NCI-H2081 (cell line): ENCODE results near the gene NRN1.
A peak's percentile ranks its signal among the peaks of the same experiment; 100 is the strongest.
"Not testable (repeated sequence)": the region's sequence is repeated elsewhere in the genome, so short reads cannot be mapped to it uniquely, and the experiment has no call there.

ENCODE experiments used
- DNase-seq, 2 experiments: peaks; one replicate each; lab custom pipeline; 2025; lab: John Stamatoyannopoulos, UW

Gene NRN1, protein sequence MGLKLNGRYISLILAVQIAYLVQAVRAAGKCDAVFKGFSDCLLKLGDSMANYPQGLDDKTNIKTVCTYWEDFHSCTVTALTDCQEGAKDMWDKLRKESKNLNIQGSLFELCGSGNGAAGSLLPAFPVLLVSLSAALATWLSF

DNA sequence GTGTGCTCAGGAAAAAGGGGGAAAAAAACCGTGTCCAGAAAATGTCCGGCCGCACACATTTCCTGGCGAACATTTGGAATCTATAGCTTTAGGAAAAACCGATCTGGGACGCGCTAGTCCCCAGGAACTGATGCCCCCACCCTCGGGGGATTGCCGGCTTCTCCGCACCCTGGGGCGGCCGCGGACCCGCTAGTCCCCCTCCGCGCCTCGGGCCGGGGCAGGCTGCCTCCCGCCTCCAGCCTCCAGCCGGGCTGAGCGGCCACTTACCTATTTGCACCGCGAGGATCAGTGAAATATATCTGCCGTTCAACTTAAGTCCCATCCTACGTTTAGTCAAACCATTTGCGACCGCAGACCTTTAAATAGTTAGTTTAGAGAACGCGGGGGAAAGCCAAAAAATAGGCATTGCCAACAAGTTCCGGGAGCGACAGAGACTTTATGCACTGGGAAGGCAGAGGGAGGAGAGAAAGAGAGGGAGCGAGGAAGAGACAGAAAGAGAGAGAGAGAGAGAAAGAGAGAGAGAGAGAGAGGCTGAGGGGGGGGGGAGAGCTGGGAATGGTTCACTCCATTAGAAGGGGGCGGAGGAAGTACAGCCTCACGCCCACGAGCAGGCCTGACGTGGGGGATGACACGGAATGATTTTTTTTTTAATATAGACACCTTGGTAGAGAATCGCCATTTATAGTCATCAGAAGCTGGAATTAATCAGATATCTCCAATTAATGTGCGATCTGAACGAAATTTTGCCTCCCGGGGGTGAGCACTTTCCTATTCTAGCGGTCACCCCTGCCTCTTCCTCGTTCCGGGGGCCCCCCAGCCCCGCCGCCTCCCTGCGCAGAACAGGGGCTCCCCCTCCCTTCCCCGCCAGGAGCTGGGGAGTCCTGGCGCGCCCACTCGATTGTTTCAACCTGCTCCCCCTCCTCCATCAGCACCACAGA lies at the start of gene NRN1:
TSS of gene NRN1 (minus strand) at position 498 of the 938 bp plus-strand sequence. CDS start at position 322, 176 bp downstream.
- DNase-seq = peak; percentile 44 to 52

DNA sequence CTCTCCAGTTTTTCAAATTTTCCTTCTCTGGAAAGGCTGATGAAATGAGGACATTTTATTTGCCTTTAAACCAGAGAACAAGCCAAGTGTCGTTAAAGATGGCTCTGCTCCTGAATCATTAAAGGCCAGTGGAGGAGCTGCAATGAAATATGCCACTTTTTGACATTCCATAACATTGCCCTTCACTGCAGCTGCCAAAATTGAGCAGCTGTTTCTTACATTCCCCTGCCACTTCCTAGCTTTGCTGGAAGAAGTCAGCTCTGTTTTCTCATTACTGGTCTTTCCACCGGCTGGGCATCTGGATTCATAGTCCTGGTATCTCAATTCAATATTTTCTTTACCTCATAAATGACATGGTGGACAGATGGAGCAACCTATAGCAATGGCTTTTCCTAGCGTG lies 45.5 kb upstream of the NRN1 start:
- DNase-seq = no peak

DNA sequence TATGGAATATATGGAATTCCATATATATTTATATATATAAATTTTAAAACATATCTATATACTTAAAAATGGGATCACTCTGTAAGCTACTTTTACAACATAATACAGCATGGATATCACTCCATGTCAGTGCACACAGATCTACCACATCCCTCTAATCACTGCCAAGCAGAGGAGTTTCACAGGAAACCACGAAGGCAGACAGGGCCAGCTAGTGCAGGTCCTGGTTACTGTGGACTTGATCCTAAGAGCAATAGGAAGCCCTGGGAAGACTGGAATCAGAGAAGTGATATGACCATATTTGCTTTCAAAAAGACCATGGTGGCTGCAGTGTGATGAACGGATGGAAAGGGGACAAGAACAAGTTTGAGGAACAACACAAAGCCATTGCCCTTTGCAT lies 40.0 kb upstream of the NRN1 start:
- no peak for DNase-seq

DNA sequence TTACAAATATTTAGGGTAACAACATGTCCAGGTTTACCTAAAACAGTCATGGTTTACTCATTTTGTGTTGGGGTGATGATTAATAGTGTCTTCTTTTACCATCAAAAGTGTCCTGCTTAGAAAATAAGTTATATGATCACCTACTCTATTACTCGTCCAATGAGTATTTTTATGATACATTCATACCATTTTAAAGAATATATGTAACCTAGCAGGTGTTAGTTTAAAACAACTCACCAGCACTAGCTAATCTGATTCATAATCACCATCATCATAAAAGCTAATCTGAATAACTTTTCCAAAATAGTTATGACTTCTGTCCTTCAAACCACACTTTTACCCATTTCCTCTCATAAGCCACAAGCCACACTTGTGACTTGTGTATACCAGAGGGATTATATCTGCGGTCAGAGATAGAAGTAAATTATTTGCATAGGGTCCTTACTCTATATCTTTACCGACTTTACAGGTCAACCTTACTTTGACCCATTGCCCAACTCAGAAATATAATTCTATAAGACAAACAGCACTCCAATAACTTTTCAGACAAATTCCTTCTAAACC lies 33.3 kb upstream of the NRN1 start:
- DNase-seq = no peak

DNA sequence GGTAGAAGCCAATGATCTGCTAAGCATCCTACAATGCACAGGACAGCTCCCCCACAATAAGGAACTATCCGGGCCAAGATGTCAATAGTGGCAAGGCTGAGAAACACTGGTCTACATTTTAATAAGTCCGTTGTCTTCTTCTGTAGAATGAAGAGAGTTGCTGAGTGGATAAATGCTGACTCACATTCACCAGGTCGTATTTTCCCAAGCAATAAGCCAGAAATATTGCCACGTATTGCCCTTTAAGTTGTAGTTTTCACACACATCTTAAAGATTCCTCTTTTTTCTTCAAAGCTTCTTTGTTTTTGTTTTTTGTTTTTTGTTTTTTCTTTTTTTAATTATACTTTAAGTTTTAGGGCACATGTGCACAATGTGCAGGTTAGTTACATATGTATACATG lies 30.5 kb upstream of the NRN1 start:
- DNase-seq = no peak

DNA sequence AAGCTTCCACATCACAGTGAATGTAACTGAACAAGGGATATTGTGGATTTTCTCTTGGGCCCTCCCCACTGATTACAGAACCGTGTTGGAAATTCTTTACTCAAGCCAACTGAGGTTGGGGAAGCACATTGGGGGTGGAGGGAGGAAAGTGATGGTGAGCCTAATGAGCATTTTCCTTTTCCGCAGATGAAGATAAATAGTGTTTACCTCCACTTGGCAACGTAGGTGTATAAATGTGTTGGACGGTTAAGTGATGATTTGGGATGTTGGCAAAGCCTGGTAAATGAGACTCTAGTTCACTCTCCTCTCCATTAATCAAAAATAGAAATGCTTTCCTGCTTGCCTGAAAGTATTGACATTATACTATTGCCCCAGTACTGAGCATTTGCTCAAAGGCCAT lies 27.1 kb upstream of the NRN1 start:
- DNase-seq = peak; percentile 65 to 88

DNA sequence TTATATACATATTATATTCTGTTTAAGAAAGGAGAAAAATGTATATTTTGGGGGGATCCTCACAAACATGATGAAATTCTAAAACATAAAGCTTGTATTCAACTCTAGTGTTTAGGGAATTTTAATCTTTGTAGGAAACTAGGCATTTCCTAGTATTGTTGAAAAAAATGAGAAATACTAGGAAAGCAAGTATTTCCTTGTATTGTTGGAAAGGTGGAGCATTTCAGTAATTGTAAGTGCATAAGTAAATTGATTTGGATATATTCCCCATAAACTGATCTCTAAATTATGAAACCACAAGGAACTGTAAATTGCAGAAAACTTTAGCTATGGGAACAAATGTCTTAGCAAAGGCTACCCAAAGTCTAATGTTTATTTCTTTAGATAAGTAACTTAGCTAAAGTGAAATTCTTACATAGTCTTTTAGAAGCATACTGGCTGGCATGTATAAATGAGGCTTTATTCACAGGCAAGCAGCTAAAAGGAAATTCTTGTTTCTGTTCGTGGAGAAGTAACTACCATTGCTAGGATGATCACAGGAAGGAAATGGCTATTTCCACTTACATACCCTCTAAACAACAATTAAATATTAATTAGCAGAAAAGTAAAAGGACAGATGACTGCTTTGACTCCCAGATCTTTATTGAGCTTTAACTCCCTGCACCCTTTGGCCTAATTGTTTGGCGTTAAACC lies 19.9 kb upstream of the NRN1 start:
- DNase-seq = no peak

DNA sequence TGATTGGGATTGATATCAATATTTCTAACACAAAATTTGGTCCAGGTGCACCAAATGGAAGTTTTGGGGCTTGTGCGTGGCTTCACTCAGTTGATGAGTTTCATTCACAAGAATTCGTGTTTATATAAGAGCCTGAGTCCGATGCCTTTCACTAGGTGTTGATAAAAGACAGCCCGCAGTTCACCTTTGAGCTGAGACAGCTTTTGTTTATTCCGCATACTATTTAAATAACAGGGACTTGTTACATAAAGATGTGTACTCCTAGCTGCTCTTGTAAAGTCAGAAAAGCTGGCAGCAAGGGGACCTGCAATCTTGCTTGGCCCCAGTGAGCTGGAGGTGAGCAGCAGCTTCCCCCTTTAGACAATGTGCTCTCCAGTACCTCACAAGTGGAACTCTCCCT lies 19.0 kb upstream of the NRN1 start:
- no peak for DNase-seq

DNA sequence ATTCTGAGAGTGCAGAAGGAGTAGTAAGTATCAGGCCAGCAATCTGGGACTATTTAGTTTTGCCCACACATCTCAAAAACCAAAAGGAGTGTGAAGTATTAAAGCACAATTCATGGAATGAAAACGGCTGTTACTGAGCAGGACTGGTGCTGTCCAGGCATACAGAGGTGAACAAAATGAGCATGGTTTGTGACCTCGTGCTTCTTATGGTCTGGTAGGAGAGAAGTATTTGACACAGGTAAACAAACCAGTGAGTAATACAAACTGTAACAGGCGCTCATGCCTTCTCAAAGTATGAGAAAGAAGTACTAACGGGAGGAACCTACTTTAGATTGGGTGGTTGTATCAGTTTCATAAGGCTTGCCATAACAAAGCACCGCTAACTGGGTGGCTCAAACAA lies 17.5 kb upstream of the NRN1 start:
- DNase-seq = no peak

DNA sequence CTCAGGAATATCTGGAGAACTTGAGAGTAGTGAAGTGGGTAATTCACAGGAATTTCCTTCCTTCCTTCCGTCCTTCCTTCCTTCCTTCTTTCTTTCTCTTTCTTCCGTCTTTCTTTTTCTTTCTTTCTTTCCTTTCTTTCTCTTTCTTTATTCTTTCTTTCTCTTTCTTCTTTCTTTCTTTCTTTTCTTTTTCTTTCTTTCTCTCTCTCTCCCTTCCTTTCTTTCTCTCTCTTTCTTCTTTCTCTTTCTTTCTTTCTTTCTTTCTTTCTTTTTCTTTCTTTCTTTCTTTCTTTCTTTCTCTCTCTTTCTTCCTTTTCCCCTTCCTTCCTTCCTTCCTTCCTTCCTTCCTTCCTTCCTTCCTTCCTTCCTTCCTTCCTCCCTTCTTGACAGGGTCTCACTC lies 16.1 kb upstream of the NRN1 start:
- not testable (repeated sequence) for DNase-seq

DNA sequence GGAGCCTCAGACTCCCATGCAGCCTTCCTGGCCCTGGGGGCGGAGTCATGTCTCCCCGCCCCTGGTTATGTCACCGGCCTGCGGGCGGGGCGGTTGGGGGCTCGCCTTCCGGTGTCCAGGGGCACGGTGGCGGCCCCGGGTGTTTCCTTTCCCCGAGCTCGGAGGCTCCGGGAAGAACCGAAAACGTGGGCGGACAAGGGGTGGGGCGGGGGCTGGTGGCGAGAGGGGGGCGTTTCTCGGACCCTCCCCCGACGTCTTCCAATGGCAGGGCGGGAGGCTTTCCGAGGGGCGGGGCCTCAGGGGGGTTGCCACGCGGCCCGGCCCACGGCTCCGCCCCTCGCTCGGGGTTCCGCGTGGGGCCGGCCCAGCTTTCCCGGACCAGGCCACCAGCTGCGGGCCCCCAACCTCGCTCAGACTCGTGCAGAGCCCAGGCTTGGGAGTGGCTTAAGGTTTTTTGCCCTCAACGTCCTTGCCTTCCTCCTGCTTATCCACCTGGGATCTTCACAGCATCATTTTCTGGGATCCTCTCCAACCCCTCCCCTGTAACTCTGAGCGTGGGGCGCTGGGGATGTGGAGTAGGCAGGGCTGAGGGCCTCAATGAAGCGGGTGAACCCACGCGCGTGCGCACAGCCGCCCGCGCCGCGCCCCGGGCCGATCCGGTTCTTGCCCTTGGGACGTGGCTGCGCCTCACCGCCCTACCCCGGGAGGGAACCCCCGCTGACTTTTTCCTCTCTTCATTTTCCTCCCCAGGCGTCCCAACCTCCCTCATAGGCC lies 2.1 kb upstream of the NRN1 start:
- DNase-seq = peak; percentile 94 to 96

DNA sequence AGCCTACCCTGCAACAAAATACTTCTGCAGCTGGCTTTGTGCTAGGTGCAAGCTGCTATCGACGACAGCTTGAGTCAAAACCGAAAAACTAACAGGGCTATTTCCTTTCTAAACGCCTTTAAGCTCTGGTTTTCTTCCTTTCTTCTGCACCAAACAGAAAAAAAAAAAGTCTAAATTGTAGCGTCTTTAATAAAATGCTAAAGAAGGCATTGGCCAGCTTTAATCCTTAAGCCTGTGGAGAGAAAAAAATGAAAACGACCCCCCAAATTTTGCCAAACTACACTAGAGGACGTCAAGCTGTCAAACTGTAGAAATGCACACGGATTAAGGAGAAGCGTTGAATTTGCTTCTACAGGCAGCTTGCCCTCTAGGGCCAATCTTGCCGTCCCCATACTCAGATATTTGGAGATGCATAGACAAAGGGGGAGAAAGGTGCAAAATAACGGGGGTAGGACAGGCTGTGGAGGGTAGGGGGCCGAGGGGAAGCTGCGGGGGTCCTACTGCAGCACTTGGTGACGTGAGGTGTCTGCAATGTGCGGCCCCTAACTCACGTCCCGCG lies 1.4 kb upstream of the NRN1 start:
- DNase-seq = no peak

DNA sequence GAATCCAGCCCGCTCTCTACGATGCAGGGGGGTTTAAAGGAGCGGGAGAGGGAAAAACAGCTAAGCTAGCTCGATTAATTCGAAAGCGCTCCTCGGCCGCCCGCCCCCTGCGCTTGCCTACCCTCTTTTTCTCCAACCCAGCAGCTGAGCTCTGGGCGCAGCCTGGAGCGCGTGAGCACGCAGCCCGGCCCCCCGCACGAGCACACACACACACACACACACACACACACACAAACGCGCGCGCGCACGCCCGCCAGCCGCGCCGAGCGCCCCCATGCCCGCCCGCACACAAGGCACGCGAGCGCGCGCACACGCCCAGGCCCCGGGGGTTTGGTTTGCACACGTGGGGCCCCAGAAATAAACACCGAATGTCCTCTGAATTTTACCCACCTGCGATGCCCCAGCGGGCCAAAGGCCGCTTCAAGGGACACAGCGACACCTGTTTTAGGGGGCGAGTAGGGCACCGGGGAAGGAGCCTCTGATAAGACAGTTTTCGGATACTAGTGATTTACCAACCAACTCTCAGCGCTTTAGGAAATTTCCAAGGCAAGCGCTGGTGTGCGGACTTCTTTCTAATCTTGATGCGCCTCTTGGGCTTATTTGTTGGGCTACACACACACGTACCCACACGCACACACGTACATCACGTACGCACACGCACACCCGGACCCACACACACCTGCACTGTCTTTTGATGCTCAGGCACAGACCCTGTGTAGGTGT lies 802 bp upstream of the NRN1 start:
- peak; percentile 56 to 81 for DNase-seq

DNA sequence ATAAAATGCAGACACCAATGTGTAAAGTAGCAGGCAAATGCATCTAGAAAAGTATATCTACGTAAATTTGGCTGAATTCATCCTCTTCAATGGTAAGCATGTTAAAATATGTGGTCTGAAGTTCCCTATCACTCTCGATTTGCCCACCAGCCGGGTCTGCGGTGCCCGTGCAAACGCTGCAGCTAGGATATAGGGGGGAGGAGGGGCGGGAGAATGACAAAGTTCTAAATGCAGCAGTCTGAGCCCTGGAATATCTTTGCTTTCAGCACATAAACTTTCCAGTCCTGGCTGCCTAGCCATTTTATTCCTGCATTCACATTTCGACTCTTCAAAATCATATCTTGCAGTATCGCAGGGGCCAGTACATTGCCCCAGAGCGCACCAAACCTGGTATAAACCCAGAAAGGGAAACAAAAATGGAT lies 708 bp downstream of the NRN1 start:
- no peak for DNase-seq

DNA sequence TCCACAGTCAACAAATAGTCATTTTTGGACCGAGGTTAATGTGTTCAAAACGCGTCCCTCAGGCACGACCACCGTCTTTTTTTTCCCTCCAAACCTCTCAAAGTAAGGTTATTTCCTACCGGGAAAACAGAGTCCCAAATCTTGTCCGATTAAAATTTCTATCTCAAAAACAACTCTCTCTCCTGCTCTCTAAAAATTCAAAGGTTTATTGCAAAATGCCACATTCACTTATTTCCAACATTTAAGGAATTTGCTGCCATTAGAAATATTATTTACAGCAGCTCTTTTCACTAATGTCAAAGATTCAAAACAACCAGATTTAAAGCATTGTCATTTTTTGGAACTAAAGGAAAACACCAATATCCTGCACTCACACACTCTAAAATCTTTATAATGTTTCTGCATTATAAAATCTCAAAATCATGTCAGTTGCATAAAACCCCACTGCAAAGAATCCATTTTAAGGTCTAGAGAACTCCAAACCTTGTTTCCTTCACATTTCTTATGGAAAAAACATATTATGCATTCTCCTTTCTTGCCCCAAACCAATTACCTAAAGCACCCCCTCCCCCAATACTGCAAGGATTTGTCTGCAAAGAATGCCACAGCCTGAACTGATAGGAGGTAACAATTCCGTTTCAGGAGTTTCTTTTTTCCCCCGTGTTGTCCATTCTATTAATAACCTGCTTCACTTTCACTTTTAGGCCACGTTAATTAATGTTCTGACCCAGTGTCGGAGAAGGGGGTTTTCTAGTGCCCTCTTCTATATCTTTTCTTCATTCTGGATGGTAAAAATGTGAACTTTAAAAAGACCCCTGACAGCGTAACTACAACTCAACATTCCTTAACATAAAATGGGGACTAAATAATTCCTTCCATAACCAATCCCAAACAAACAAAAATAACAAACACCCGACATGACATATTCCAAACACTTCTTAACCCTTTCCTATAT lies 1.4 kb downstream of the NRN1 start:
- DNase-seq = no peak

DNA sequence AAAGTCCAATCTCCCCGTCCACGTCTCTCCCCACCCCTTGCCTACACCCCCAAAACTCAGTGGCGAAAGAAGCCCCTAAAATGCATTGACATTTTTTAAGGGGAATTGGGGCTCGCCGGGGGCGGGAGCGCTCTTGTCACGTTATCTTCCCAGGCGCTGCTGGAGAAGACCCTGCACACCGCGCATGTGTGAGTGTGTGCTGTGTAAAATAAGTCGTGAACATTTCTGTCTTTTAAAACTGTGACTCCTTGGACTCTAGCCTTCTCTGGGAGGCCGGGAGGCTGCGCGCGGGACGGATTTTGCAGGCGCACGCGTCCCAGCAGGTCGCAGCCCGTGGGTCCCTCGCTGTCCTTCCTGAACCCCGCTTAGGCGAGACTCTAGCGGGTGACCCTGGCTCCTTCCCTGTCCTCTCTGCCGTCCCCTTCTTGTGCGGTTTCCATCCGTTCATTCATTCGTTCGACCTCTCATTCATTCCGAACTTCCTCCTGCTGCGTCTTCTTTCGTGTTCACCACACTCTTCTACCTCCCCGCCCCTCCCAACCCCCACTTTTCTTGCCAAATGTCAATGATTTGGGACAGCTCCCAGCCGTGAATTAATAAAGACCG lies 2.2 kb downstream of the NRN1 start:
- peak in 1 of 2 experiments; percentile 20 for DNase-seq

DNA sequence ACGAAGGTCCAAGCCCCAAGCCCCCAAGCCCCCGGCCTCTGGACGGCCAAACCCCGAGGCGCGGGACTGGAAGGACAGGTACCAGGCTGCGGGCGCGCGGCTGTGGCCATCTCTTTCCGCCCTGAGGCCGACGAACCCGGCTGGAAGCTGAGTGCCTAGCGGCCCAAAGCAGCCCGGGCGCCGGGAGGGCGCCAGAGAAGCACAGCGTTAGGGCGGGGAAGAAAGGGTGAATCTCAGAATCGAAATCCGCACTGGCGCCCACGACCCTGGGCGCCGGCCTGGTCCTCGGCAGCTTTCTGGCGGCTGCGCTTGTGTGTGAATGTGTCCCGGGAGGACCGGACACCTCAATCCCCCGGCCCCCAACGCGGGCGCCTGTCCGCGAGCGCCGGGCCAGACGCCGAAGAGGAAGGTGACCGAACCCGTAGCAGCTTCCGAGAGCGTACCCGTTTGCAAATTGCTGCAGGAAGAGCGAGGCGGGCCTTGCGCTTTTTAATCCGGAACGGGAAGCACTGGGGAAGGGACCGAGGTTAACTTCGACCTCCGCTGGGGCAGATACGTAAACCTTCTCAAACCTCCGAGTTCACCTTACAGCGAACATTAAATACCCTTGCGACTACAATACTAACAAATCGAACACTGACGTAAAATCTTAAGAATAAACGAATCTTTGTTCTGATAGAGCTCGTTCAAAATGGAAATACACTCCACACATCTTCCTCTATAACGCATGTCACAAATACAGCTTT lies 2.9 kb downstream of the NRN1 start:
- peak in 1 of 2 experiments; percentile 50 for DNase-seq

DNA sequence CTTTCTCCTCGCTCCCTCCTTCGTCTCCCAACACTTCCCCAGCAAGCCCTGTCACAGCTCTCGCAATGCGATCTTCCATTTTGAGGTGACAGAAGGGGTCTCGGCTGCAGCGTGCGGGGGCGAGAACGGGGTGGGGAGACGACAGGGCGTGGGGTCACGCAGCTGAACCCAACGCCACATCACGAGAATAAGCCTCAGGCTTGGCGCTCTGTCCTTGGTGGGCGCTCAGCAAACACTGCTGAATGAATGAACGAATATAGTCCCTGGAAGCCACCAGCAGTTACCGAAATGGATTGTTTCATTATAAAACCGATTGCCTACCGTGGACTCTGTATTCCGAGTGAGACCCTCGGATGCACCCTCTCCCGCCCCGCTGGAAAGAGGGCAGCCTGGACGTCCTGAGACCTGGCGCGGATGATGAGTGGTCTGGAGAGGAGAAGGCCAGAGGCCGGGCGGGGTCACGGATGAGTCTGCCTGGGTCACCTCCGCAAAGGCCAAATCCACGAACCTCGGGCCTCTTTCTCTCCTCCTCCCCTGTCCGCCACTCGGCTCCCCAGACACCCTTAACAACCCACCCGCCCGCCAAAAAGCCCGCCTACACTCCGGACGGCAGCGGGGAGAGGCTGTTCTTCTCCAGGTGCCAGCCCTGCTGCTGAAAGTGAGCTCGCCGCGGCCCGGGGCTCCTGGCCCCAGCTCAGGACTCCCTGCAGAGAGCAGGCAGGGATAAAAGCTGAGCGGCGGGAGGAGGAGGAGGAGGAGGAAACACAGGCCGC lies 3.7 kb downstream of the NRN1 start:
- peak; percentile 21 to 43 for DNase-seq
